AG10803 (cell line): Measurements from ENCODE around the gene SMAD6.

Experiments used
- DNase-seq: peaks from one replicate; pipeline ENCODE4 v3.0.0; 2010; ENCODE audit warnings: low read depth
- H3K4me3 ChIP-seq: 2 replicates; pipeline ENCODE4 v1.5.1; 2011; ENCODE audit warnings: mild to moderate bottlenecking, low read length, control low read depth
- TF ChIP-seq, protein P1 (sequence below): conservative IDR thresholded peaks from 2 replicates; pipeline ENCODE4 v1.5.1; 2011; ENCODE audit warnings: mild to moderate bottlenecking, low read length, control low read depth, inconsistent platforms

The SMAD6 gene

DNA sequence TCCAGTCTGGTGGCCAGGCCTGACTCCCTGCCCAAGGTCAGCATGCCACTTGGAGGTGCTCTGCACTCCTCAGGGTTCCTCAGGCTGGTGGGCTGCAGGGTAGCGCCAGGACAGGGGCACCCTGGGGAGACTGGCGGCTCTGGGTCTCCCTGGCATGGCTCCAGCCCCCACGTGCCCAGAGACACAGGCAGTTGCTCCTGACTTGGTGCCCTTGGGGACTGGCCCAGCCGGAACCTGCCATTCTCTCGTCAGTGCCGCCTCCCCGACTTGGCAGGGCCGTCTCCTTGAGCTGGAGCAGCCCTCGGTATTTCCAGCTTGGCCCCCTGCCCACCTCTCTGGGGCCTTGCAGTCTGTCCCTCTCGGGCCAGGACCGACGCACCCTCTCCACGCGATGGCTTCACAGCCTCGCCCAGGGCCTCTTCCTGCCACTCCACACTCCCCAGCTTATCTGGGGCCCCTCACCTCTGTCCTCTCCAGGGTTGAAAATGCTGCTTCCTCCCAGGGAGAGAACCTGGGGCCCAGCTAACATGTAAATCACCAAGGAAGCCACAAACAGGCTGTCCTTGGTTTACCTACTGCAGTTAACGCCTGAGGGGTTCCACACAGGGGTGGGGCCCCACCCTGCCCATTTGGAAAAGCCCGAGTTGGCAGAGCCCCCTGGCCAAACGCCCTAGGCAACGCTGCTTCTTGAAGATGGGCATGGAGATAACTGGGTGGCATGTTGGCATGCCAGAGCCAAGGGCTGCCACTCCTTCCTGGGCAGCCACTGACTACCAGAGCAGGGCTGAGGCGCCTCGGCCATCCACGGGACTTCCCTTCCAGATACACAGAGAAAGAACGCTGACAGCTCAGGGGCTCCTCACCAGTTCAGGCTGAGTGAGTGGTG lies 61.4 kb downstream of the SMAD6 start:
- DNase-seq: peak; percentile 62
- no peak overlapping the region for H3K4me3 ChIP-seq
- TF ChIP-seq, protein P1, sequence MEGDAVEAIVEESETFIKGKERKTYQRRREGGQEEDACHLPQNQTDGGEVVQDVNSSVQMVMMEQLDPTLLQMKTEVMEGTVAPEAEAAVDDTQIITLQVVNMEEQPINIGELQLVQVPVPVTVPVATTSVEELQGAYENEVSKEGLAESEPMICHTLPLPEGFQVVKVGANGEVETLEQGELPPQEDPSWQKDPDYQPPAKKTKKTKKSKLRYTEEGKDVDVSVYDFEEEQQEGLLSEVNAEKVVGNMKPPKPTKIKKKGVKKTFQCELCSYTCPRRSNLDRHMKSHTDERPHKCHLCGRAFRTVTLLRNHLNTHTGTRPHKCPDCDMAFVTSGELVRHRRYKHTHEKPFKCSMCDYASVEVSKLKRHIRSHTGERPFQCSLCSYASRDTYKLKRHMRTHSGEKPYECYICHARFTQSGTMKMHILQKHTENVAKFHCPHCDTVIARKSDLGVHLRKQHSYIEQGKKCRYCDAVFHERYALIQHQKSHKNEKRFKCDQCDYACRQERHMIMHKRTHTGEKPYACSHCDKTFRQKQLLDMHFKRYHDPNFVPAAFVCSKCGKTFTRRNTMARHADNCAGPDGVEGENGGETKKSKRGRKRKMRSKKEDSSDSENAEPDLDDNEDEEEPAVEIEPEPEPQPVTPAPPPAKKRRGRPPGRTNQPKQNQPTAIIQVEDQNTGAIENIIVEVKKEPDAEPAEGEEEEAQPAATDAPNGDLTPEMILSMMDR: no peak

DNA sequence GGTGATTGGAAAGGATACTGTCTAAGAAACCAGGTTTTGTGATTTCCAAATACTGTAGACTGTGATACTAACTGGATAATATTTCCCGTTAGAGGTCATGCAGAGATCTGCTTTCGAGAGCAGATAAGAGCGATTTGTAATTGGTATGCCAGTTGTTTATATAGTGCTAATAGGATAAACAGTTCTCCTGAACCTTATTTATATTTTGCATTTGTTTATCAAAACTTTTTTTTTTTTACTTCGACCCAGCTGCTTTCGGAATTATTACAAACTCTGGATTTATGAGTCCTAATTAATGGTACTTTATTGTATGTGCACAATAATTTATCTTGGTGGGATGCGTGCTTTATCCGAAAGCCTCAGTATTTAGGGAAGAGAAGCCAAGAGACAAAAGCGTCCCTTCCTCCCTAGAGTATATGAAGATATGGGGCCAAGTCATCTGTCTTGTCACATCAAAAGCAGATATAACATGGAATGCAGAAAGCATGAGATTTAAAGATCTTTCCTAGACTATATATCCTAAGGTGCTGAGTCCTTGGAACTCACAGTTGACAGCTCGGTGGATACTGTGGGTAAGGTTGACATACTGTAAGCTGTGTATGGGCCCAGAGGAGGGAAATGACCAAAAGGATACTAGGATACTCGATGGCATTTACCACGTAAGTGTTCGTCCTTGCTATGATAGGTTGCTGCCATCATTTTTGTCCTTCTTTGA lies 62.2 kb downstream of the SMAD6 start:
- DNase-seq: no peak
- TF ChIP-seq, protein P1: no peak
- H3K4me3 ChIP-seq: no peak overlapping the region

DNA sequence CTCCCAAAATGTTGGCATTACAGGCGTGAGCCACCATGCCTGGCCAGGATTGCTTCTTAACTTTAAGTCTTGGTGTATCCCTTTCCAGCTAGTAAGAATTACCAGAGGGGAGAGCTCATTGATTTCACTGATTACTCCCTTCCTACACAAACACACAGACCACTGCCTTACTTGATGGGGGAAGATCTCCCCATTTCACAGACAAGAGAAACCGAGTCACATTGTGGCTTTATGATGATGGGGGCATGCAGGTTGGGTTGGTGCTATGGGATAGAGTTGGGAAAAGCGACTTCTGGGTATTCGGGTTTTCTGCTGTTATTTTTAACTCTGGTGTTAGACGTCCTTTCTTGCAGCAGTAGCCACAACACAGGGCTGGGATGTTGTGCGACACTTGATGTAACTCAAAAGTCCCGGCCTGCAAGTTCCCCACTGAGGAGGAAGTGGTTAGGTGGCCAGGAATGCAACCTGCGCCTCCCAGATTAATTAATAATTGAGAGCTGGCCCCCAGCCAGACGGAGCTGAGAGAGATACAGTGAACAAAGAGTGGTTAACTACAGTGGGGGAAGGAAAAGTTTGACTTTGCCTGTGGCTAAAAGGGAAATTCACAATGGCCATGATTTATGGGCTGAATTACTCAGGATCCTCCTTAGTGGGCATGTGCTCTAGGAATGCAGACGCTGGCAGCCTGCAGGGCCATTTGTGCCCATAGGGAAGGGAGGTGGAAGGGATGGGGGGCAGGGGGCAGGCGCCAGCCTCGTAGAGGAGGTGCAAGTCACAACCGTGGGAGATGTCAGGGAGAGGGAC lies 63.6 kb downstream of the SMAD6 start:
- TF ChIP-seq, protein P1: no peak

DNA sequence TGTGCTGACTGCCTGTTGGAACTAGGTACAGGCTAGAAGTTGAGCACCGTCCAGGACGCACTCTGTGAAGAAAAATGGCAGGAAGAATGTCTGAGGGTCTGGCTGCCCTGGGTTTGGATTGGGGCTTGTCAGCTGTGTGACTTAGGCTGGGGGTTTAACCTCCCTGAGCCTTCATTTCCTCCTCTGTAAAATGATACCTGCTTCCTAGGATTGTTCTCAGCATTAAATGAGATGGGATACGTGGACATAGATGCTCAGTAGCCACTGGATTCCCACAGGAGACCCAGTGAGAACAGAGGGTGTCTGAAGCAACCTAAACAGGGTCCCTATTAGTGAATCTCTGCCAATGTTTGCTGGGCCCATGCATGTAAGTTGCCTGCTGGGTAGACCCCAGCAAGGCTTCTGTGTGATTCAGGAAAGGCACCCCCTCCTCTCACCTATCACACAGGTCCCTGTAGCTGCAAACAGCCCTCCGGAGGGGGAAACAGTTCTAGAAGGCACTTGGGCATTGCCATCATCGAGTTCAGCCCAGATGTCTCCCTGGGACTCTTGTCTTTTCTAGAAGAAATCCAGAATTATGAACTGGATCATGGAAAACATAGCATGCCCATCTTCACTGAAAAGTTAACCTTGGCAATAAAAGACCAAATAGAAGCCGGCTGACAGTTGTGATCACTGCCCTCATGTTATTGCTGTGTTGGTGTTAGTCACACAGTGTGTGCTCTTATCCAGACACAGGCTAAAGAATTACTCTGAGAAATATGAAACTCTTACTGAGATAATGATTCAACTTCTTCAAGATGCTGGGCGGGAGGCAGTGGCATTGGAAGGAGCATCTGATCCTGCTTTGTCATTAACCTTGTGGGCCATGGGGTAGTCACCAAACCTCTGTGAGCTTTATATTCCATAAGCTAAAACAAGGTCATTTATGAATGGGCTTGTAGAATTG lies 64.5 kb downstream of the SMAD6 start:
- no peak overlapping the region for H3K4me3 ChIP-seq
- peak; percentile 64 for DNase-seq
- TF ChIP-seq, protein P1: no peak

More for the DNA sequence above, 63.6 kb downstream of the SMAD6 start:
- DNase-seq: peak; percentile 67
- no peak overlapping the region for H3K4me3 ChIP-seq

DNA sequence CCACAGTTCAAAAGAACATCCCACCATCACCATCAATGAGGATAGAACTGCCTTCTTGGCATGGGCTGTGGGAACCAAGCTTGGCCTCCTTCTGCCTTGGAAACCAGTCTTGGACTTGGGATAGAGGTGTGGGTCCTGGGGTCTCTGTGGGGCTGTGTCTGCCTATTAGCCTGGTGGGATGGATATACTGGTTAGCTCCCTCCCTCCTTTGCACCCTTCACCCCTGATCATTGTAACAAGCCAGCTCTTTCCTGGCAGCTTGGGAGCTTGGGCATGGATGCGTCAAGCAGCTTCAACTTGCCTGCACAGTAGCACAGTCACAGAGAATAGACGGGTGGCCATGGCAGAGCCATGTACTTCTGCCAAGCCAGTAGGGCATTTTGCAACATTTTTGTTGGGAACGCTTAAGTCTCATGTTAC lies 65.2 kb downstream of the SMAD6 start:
- H3K4me3 ChIP-seq: no peak overlapping the region
- TF ChIP-seq, protein P1: no peak
- no peak for DNase-seq

DNA sequence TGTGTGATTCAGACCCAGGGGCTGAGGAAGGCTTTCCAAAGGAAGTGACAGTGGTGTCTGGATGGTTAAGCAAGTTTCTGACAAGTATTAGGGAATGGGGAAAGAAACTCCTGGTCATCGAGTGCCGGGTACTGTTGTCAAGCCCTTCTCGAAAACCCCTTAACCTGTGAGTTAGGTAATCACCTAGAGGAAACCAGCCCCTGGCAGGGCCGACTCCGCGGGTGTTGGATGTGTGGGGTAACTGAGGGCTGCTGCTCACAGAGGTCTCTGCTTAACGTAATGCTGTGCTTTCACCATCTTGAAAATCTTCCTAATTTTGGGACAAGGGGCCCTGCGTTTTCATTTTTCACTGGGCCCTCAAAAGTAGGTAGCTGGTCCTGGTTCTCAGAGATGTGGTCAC lies 67.0 kb downstream of the SMAD6 start:
- no peak overlapping the region for H3K4me3 ChIP-seq
- no peak for DNase-seq
- TF ChIP-seq, protein P1: no peak
